Suprapubic skin (tissue), 4 donors: ENCODE measurements around the gene EPOP.

Experiments
- EP300 ChIP-seq: sonication (generic); formaldehyde crosslinking; IDR thresholded peaks from one replicate; pipeline ENCODE4 v1.6.1; 2017; ENCODE audit warnings: antibody characterized with exemption
- POLR2A ChIP-seq, 2 donors: fragments of 450-650 bp; IDR thresholded peaks; one replicate each; pipeline ENCODE4 v1.6.1; 2017; ENCODE audit warnings: antibody characterized with exemption in 2 of 2, mild to moderate bottlenecking in 2 of 2, moderate library complexity in 2 of 2
- POLR2AphosphoS5 ChIP-seq, 3 donors: sonication (generic); formaldehyde crosslinking; IDR thresholded peaks; one replicate each; pipeline ENCODE4 v1.6.1; 2017; ENCODE audit warnings: antibody characterized with exemption in 3 of 3
- TF ChIP-seq, protein P1 (sequence below), 2 donors: fragments of 200-600 bp in 1 of 2; fragments of 450-650 bp in 1 of 2; sonication (generic) in 1 of 2; IDR thresholded peaks; one replicate each; pipeline ENCODE4 v1.5.1; 2016 to 2019; ENCODE audit warnings: antibody characterized with exemption in 2 of 2, mild to moderate bottlenecking in 1 of 2, moderate library complexity in 1 of 2

DNA sequence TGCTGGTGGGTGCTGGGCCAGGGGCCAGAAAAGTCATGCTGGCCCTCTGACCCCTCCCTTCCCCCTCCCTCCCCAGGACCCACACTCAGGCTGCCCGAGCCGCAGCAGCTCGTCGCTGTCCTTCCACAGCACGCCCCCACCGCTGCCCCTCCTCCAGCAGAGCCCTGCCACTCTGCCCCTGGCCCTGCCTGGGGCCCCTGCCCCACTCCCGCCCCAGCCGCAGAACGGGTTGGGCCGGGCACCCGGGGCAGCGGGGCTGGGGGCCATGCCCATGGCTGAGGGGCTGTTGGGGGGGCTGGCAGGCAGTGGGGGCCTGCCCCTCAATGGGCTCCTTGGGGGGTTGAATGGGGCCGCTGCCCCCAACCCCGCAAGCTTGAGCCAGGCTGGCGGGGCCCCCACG is 47.0 kb upstream of the EPOP start:
- TF ChIP-seq POLR2A (IDR thresholded peaks at IDR 0.05) = no peak
- TF ChIP-seq POLR2AphosphoS5 (IDR thresholded peaks at IDR 0.05) = no peak
- TF ChIP-seq, protein P1, sequence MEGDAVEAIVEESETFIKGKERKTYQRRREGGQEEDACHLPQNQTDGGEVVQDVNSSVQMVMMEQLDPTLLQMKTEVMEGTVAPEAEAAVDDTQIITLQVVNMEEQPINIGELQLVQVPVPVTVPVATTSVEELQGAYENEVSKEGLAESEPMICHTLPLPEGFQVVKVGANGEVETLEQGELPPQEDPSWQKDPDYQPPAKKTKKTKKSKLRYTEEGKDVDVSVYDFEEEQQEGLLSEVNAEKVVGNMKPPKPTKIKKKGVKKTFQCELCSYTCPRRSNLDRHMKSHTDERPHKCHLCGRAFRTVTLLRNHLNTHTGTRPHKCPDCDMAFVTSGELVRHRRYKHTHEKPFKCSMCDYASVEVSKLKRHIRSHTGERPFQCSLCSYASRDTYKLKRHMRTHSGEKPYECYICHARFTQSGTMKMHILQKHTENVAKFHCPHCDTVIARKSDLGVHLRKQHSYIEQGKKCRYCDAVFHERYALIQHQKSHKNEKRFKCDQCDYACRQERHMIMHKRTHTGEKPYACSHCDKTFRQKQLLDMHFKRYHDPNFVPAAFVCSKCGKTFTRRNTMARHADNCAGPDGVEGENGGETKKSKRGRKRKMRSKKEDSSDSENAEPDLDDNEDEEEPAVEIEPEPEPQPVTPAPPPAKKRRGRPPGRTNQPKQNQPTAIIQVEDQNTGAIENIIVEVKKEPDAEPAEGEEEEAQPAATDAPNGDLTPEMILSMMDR (IDR thresholded peaks at IDR 0.05) = no peak
- no peak for TF ChIP-seq EP300
